GM13977 (cell line): ENCODE data around the gene XRCC3.
"Not testable (repeated sequence)": the region's sequence is repeated elsewhere in the genome, so short reads cannot be mapped to it uniquely, and the experiment has no call there.

Experiments
- DNase-seq: peaks from one replicate; pipeline ENCODE4 v3.0.0; 2012; ENCODE audit warnings: low spot score
- CTCF ChIP-seq: IDR thresholded peaks from 2 replicates; pipeline ENCODE4 v1.5.1; 2012; ENCODE audit warnings: mild to moderate bottlenecking, control low read depth; ENCODE audit not compliant: insufficient read depth; ENCODE audit errors: extremely low read depth, missing control alignments
- in situ Hi-C: fragments of 300-500 bp; cut with MboI; formaldehyde crosslinking; loops from one replicate; pipeline ENCODE4 v1.12.0; 2022; ENCODE audit warnings: low sequenced_read_pairs, low pct_unique_long_range_greater_than_20kb, mixed read lengths, inconsistent platforms; ENCODE audit not compliant: unreplicated experiment

Gene XRCC3

DNA sequence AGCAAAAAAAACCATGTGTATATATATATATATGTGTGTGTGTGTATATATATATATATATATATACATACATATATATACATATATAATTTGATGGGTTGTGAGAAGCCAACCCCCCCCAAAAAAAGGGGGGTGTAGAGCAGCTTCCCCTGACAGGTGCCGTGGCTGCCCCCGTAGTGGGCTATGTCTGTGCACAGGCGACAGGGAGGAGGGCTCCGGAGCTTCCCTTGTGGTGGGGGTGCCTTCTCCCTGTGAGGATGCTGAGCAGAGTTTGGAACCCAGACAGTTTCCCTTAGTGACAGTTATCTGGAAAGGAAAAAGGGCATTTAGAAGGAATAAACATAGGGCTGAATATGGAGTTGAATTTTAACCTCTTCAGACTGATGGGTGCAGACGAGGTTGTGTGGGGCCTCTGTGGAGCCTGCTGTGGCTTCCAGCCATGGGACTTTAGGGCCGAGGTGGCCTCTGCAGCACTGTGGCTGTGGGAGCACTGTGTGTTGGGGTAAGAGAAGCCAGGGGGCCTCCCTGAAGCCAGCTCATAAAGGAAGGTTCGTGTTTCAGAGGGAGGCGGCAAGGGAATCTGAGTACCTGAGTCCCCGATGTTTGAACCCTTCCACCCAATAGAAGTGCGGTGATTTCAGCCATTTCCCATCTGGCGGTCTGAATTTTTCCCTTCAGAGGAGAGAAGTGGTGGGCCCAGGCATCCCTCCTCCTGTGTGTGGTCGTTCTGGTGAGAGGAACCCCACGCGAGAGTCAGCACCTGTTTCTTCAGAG, 19.8 kb downstream of the XRCC3 start:
- TF ChIP-seq CTCF = no peak
- no peak for DNase-seq
- in situ Hi-C loops = no loop called here

GRCh38 chr14:103694572-103695026, 20.7 kb downstream of the XRCC3 start:
- in situ Hi-C loops = no loop called here
- no peak for TF ChIP-seq CTCF

DNA sequence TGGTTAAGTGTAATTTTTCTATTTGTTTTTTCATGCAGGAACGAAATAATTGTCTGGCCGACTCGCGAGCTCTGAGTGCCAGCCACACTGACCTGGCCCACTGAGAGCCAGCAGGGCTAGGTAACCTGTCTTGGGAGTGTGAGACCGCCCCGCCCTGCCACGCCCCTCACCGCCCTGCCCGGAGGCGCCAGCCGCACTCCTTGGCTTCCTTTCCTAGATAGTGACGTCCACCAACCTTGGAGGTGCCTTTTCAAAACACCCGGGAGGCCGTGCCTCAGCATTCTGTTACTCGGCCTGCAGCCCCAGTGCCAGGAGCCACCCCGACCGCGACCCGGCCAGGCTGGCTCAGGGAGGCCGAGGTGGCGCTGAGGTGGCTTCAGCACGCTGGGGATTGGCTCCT, 21.7 kb downstream of the XRCC3 start:
- no peak for TF ChIP-seq CTCF
- in situ Hi-C loops = no loop called here
- no peak for DNase-seq

More at GRCh38 chr14:103694572-103695026, 20.7 kb downstream of the XRCC3 start:
- no peak for DNase-seq

GRCh38 chr14:103692871-103693270, 22.4 kb downstream of the XRCC3 start:
- DNase-seq = no peak
- in situ Hi-C loops = no loop called here
- no peak for TF ChIP-seq CTCF

DNA sequence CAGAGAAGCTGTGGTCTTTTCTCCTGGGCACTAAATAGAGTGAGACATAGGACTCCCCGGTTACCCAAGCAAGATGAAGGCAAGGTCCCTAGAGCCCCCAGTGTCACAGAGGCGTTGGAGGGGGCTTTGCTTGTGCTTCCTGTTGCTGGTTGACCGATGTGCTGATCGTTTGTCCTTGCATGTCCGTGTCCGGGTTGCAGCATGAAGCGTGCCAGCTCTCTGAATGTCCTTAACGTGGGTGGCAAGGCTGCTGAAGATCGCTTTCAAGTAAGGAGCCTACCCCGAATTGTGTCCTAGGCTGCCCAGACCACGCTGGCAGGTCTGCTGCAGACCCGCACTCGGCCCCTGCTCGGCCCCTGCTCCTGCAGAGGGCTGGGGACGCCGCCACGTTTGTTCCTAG, 23.1 kb downstream of the XRCC3 start:
- in situ Hi-C loops = no loop called here
- no peak for DNase-seq
- no peak for TF ChIP-seq CTCF

- DNase-seq, in situ Hi-C loops: not testable (repeated sequence)
Observed at GRCh38 chr14:103691655-103692054, 23.6 kb downstream of the XRCC3 start.

DNA sequence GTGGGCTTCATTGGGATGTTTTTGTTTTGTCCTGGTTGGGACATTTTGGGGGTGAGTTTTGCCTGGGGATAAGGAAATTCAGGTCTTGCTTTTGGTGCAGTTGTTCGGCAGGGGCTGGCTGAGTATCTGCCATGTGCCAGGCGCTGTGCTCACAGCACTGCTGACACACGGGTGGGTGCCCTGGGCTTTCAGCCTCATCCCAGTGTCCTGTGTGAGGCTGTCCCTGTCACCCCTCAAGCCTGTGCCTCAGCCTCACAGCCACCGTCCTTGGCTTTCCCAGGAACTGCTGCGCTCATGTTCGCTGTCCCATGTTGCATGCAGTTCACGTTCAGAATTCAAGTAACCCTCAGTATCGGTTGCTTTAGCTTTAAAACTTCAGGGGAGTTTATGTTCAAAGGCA, 24.9 kb downstream of the XRCC3 start:
- in situ Hi-C loops = no loop called here
- no peak for DNase-seq
- no peak for TF ChIP-seq CTCF
